ENCODE data around the gene RNF213. TPM values are rescaled to one million over a fixed set of nuclear protein-coding genes. Genes with fewer than 3 reads are reported as not detected.

RNF213 gene
- total and polyA plus RNA-seq, 10 of the 15 experiments (the other 5 are each of a cell fraction or from before 2014, with no cell fraction given), result 18.6 to 145 (median 65.8) TPM

- WGBS (ENCODE audit: insufficient coverage, insufficient replicate concordance, low lambda C conversion rate, missing lambda C conversion rate), result 37% methylated on average over 8 of the region's 8 CpGs
- in situ Hi-C loops (cut with MboI), result no loop called here
These were observed 163.6 kb downstream of the RNF213 start for GRCh38 chr17:80424261-80424660.

More at GRCh38 chr17:80424261-80424660, 163.6 kb downstream of the RNF213 start:
- H3K9ac ChIP-seq (ENCODE audit: control insufficient read depth, insufficient read depth, low read length), result no peak overlapping the region
- ChIA-PET SMC1A (ENCODE audit: uncharacterized antibody, unreplicated experiment) (interaction anchor here (1.5 kb wide), 1 partner anchor 151 kb away, joined by 4 read pairs; no protein-coding TSS in a partner anchor), RAD21 (ENCODE audit: unreplicated experiment) (no interaction called here), POLR2A (no interaction called here), CTCF (interaction anchor here (5.0 kb wide), 1 partner anchor 152 kb away, joined by 61 read pairs; no protein-coding TSS in a partner anchor)
- H3K27ac ChIP-seq (ENCODE audit: control insufficient read depth, insufficient read depth), result no peak overlapping the region
- H3K9me3 ChIP-seq (replicated peaks; ENCODE audit: control insufficient read depth, insufficient read depth, low read length), result no peaks in the 10 kb centered on the region
- peaks cover 3% of the 10 kb centered on the region for H3K4me1 ChIP-seq (ENCODE audit: control insufficient read depth, insufficient read depth, low read length)
- H3K36me3 ChIP-seq (ENCODE audit: control insufficient read depth in 2 of 2, insufficient read depth in 2 of 2, low read length in 1 of 2), result no peaks in the 10 kb centered on the region
- TF ChIP-seq NBN (IDR thresholded peaks at IDR 0.05) (no peak), GABPA (IDR thresholded peaks at IDR 0.05; ENCODE audit: low read depth) (no peak), BCLAF1 (IDR thresholded peaks at IDR 0.05) (no peak), ATF2 (IDR thresholded peaks at IDR 0.05; ENCODE audit: low read length) (no peak), CEBPZ (IDR thresholded peaks at IDR 0.05; ENCODE audit: low read depth, low read length) (no peak), ASH2L (IDR thresholded peaks at IDR 0.05; ENCODE audit: borderline replicate concordance, low read depth) (no peak), ZBTB40 (IDR thresholded peaks at IDR 0.05; ENCODE audit: borderline replicate concordance) (no peak)
- no peaks in the 10 kb centered on the region; the same call in 1 of the 2 replicates for H4K20me1 ChIP-seq (ENCODE audit: control insufficient read depth, insufficient read depth)
- no peak overlapping the region for H2AFZ ChIP-seq (ENCODE audit: control insufficient read depth, low read depth, low read length)
- H3K27me3 ChIP-seq (replicated peaks in 1 of 2; ENCODE audit: control insufficient read depth in 2 of 2, insufficient read depth in 2 of 2, low read length in 1 of 2), result no peaks in the 10 kb centered on the region
- DNase-seq (ENCODE audit: low read depth, low spot score) (no peak), FAIRE-seq (no peak), ATAC-seq (no peak)
- intact Hi-C loops (cut with micrococcal nuclease; ENCODE audit: unreplicated experiment), result loop anchor here (10.0 kb wide), 1 partner anchor 311 kb away; no protein-coding TSS in a partner anchor
- H3K79me2 ChIP-seq (ENCODE audit: control insufficient read depth, insufficient read depth, low read length), result no peaks in the 10 kb centered on the region
- H3K4me2 ChIP-seq (ENCODE audit: control insufficient read depth, insufficient read depth), result no peak overlapping the region
- H3K4me3 ChIP-seq, result no peak overlapping the region
- no TSS peak for BruUV-seq (replicated peaks)

All from GM12878 (cell line).